Fibroblast of skin of abdomen (primary cell): Measurements from ENCODE around the gene DTD1.

Experiments used
- DNase-seq: peaks from one replicate; pipeline ENCODE4 v3.0.0-alpha.2; 2013

DTD1 gene

GRCh38 chr20:18663932-18664331 is 76.1 kb downstream of the DTD1 start:
- peak; percentile 44 for DNase-seq

GRCh38 chr20:18665135-18665534 is 77.3 kb downstream of the DTD1 start:
- no peak for DNase-seq

- DNase-seq: no peak
Observed at GRCh38 chr20:18666803-18667415, 79.1 kb downstream of the DTD1 start.

GRCh38 chr20:18669241-18670019 is 81.6 kb downstream of the DTD1 start:
- DNase-seq: peak; percentile 28

GRCh38 chr20:18671203-18671710 is 83.4 kb downstream of the DTD1 start:
- DNase-seq: no peak

GRCh38 chr20:18672834-18673233 is 85.0 kb downstream of the DTD1 start:
- no peak for DNase-seq

- DNase-seq: no peak
Observed at GRCh38 chr20:18676396-18676795, 88.5 kb downstream of the DTD1 start.

- no peak for DNase-seq
Observed at GRCh38 chr20:18677126-18677525, 89.3 kb downstream of the DTD1 start.

GRCh38 chr20:18678549-18679419 is 90.9 kb downstream of the DTD1 start:
- DNase-seq: no peak

- no peak for DNase-seq
Observed at GRCh38 chr20:18683839-18684238, 96.0 kb downstream of the DTD1 start.

- no peak for DNase-seq
Observed at GRCh38 chr20:18684775-18685174, 96.9 kb downstream of the DTD1 start.

GRCh38 chr20:18685406-18685805 is 97.6 kb downstream of the DTD1 start:
- DNase-seq: no peak

GRCh38 chr20:18686696-18687095 is 98.8 kb downstream of the DTD1 start:
- DNase-seq: no peak

GRCh38 chr20:18688676-18689075 is 100.8 kb downstream of the DTD1 start:
- DNase-seq: no peak

GRCh38 chr20:18689557-18689956 is 101.7 kb downstream of the DTD1 start:
- DNase-seq: no peak

GRCh38 chr20:18692447-18692846 is 104.6 kb downstream of the DTD1 start:
- no peak for DNase-seq

- DNase-seq: no peak
Observed at GRCh38 chr20:18694071-18694470, 106.2 kb downstream of the DTD1 start.

GRCh38 chr20:18695175-18695574 is 107.3 kb downstream of the DTD1 start:
- no peak for DNase-seq

GRCh38 chr20:18698735-18699380 is 111.0 kb downstream of the DTD1 start:
- DNase-seq: no peak

GRCh38 chr20:18701969-18702368 is 114.1 kb downstream of the DTD1 start:
- DNase-seq: no peak

GRCh38 chr20:18702736-18703135 is 114.9 kb downstream of the DTD1 start:
- no peak for DNase-seq

GRCh38 chr20:18705490-18705889 is 117.6 kb downstream of the DTD1 start:
- peak; percentile 92 for DNase-seq

- peak; percentile 21 for DNase-seq
Observed at GRCh38 chr20:18705910-18706309, 118.1 kb downstream of the DTD1 start.
